Heart left ventricle (tissue), 16 donors: Measurements from ENCODE around the gene LCK. TPM values are rescaled to one million over a fixed set of nuclear protein-coding genes. Genes with fewer than 3 reads are reported as not detected.
A peak's percentile ranks its signal among the peaks of the same experiment; 100 is the strongest.

Source experiments
- ATAC-seq, 4 donors: fragments of 200-7000 bp; cut with Tn5 transposase; one replicate each; pipeline ENCODE4 v1.9.1; 2020 to 2022; ENCODE audit warnings: moderate library complexity in 4 of 4, mild to moderate bottlenecking in 3 of 4, moderate number of reproducible peaks in 1 of 4
- DNase-seq, 5 donors: peaks; one replicate each; pipeline ENCODE4 v3.0.0-alpha.2; 2020
- H3K27ac ChIP-seq, 12 donors: fragments of 200-600 bp; sonication (generic) in 4 of 12; one replicate each; pipeline versions ENCODE4 v1.5.0 to v1.8.0; 2016 to 2022; ENCODE audit warnings: mild to moderate bottlenecking in 2 of 12
- H3K27me3 ChIP-seq, 9 donors: fragments of 200-600 bp; sonication (generic) in 2 of 9; one replicate each; pipeline versions ENCODE4 v1.5.1 to v1.8.0; 2016 to 2022; ENCODE audit warnings: mild to moderate bottlenecking in 3 of 9
- H3K36me3 ChIP-seq, 9 donors: fragments of 200-600 bp; sonication (generic) in 2 of 9; one replicate each; pipeline versions ENCODE4 v1.5.0 to v1.8.0; 2018 to 2022; ENCODE audit warnings: mild to moderate bottlenecking in 2 of 9
- H3K4me1 ChIP-seq, 12 donors: fragments of 200-600 bp; sonication (generic) in 4 of 12; one replicate each; pipeline versions ENCODE4 v1.5.0 to v1.8.0; 2016 to 2022; ENCODE audit warnings: mild to moderate bottlenecking in 3 of 12
- H3K4me3 ChIP-seq, 12 donors: fragments of 200-600 bp; sonication (generic) in 4 of 12; one replicate each; pipeline versions ENCODE4 v1.5.0 to v1.8.0; 2017 to 2022; ENCODE audit warnings: mild to moderate bottlenecking in 9 of 12, moderate library complexity in 4 of 12
- H3K9me3 ChIP-seq, 12 donors: fragments of 200-600 bp; sonication (generic) in 4 of 12; one replicate each; pipeline versions ENCODE4 v1.5.0 to v1.8.0; 2016 to 2022; ENCODE audit warnings: mild to moderate bottlenecking in 1 of 12
- CTCF ChIP-seq, 12 donors: fragments of 200-600 bp; sonication (generic) in 4 of 12; IDR thresholded peaks; one replicate each; pipeline versions ENCODE4 v1.5.0 to v1.8.0; 2018 to 2022; ENCODE audit warnings: antibody characterized with exemption in 12 of 12, mild to moderate bottlenecking in 5 of 12
- POLR2A ChIP-seq, 2 donors: fragments of 450-650 bp; IDR thresholded peaks; one replicate each; pipeline ENCODE4 v1.6.1; 2017; ENCODE audit warnings: antibody characterized with exemption in 2 of 2, mild to moderate bottlenecking in 2 of 2, moderate library complexity in 2 of 2
- WGBS, 4 donors: extraction: QIAGEN DNeasy Blood & Tissue Kit in 2 of 4; methylation state at CpG; one replicate each; pipeline versions ENCODE4 v1.1.5 to v1.1.7; 2013 to 2018; 5-methylcytosine and 5-hydroxymethylcytosine counted together
- intact Hi-C, 10 donors: fragments of 100-400 bp; cut with DNase I; formaldehyde crosslinking; loops; one replicate each; pipeline versions ENCODE4 v1.11.1 to v1.14.2; 2022
- polyA plus RNA-seq, 2 donors: library from polyadenylated mRNA; stranded (reverse); fragments of 200-250 nt; gene quantifications; one replicate each; pipeline ENCODE4 v1.2.3, GENCODE V29; 2013
- total RNA-seq, 9 donors: library from RNA; depleted of rRNA in 2 of 9; stranded (reverse); fragments of >200 nt in 2 of 9; fragmentation: NEBNext Ultra II Directional in 3 of 9; extraction: Animal tissue kit (Norgen Biotek cat#: 25700) in 3 of 9; gene quantifications; one replicate each; pipeline versions ENCODE4 v1.1.0 to v1.2.4, GENCODE V29; 2016 to 2023
- donor health status: ischemic (EF 13 %, LVEDD 7.1; RV severe dilation, severe dysfunction).
- donor health status: healthy with polysubstance abuse.
- donor health status: DM: no; HTN: yes; CAD: no.
- donor health status: DM: no; HTN: no; CAD: no.
- donor health status: ischemic (EF 25% LVEDD 6.9; RV normal size, moderate dysfunction).
- donor health status: ischemic (EF 25% LVEDD 5.7; RV mildly dilated, moderate dysfunction).
- donor health status: healthy.
- donor health status: DM: yes; HTN: yes; CAD: no.
- donor health status: ischemic (EF 35%, LVEDD 5.7; RV mildly dilated, moderate dysfunction).
- donor health status: nonischemic (EF 11% LVEDD 7.7; RV severe dilation, severe dysfunction).
- donor health status: DM: yes; HTN: yes; CAD: no.
- donor health status: PGD.
- donor health status: ischemic (EF 29% LVEDD 5.4; RV normal size, mild dysfunction).
- donor health status: nonischemic (EF 23%, LVEDD 6.1; RV moderate dilation, normal function).

LCK gene
- total and polyA plus RNA-seq, 11 donors = 0.34 to 7.6 (median 0.49) TPM; not detected in 3

DNA sequence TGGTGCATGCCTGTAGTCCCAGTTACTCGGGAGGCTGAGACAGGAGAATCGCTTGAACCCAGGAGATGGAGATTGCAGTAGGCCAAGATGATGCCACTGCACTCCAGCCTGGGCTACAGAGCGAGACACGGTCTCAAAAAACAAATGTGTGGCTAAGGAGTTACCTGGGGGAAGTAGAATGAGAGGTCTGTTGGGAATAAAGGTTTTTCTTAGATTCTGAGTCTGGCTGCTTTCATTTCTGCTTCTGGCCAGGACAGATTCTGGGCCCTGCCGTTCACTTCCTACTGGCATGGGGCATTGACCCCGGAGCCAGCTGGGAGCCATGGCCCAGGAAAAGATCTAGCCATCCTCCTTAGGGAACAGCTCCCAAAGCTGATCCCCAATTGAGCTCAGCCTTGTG, 42.6 kb upstream of the LCK start:
- H3K4me3 ChIP-seq = no peak overlapping the region
- H3K27ac ChIP-seq = no peak overlapping the region
- DNase-seq (no peak), ATAC-seq (no peak)
- intact Hi-C loops = no loop called here
- H3K36me3 ChIP-seq = peaks cover 0 to 6% (median 0%) of the 10 kb centered on the region in 9 donors
- H3K27me3 ChIP-seq = no peaks in the 10 kb centered on the region
- no peak for TF ChIP-seq CTCF (IDR thresholded peaks at IDR 0.05)
- TF ChIP-seq POLR2A (IDR thresholded peaks at IDR 0.05) = no peak
- 86 to 94% (median 87%) methylated on average over 4 to 6 of the region's 6 CpGs for WGBS, 4 donors
- H3K4me1 ChIP-seq = peaks cover 0 to 25% (median 12%) of the 10 kb centered on the region in 12 donors
- H3K9me3 ChIP-seq = no peaks in the 10 kb centered on the region

DNA sequence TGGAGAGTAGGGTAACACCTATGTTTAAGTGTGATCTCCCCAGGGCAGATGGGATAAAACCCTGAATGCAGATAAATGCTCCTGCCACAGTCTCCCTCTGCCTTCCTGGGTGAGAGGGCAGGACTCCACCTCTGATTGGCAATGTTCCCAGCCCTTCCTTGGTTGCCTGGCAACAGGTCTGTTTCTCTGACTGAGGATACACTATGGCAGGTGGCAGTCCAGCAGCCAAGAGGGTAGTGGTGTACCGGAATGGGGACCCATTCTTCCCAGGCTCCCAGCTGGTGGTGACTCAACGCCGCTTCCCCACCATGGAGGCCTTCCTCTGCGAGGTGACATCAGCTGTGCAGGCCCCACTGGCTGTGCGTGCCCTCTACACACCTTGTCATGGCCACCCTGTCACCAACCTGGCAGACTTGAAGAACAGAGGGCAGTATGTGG, 42.2 kb upstream of the LCK start, which contains the start of gene DCDC2B:
TSS of gene DCDC2B (plus strand) at position 199 of the 438 bp plus-strand sequence. CDS start at position 204, 5 bp downstream.
- peak in 2 of 4 donors; percentile 5 to 9 for ATAC-seq
- peak in 4 of 5 donors; percentile 32 to 63 (median 47) for DNase-seq
- peaks cover 0 to 25% (median 12%) of the 10 kb centered on the region in 12 donors for H3K4me1 ChIP-seq
- intact Hi-C loops = no loop called here
- peaks cover 0 to 3% (median 1%) of the 10 kb centered on the region in 9 donors for H3K36me3 ChIP-seq
- 63 to 69% (median 67%) methylated on average over 5 of the region's 5 CpGs; no CpG with 5 or more reads in 1 of the 4 donors for WGBS, 4 donors
- H3K9me3 ChIP-seq = no peaks in the 10 kb centered on the region
- TF ChIP-seq CTCF (IDR thresholded peaks at IDR 0.05) (no peak), POLR2A (IDR thresholded peaks at IDR 0.05) (no peak)
- H3K27me3 ChIP-seq = no peaks in the 10 kb centered on the region
- H3K27ac ChIP-seq = no peak within 1 kb of the TSS
- no peak within 1 kb of the TSS for H3K4me3 ChIP-seq

- peak in 4 of 5 donors; percentile 46 to 54 (median 52) for DNase-seq
- H3K27ac ChIP-seq = peak overlapping the region in 6 of 12 donors; percentile 0 to 52 (median 16)
- peaks cover 0 to 65% (median 43%) of the 10 kb centered on the region in 9 donors for H3K36me3 ChIP-seq
- H3K27me3 ChIP-seq = no peaks in the 10 kb centered on the region
- whole genome bisulfite sequencing, 4 donors = 71 to 79% (median 74%) methylated on average over 10 of the region's 10 CpGs
- peak; percentile 28 to 84 (median 80) for ATAC-seq
- TF ChIP-seq POLR2A (IDR thresholded peaks at IDR 0.05) = no peak
- TF ChIP-seq CTCF (IDR thresholded peaks at IDR 0.05) = peak; percentile 64 to 83 (median 75)
- peaks cover 0 to 20% (median 2%) of the 10 kb centered on the region in 12 donors for H3K4me1 ChIP-seq
- no peak overlapping the region for H3K4me3 ChIP-seq
- H3K9me3 ChIP-seq = no peaks in the 10 kb centered on the region
- intact Hi-C loops = loop anchor here in 8 of 10 donors (2.0 to 10.0 kb wide), 8 partner anchors 81 to 197 kb away; partner anchors contain the start of gene BSDC1 (in 2 of the 8)
Observed at GRCh38 chr1:32215629-32216480, 35.2 kb upstream of the LCK start.

DNA sequence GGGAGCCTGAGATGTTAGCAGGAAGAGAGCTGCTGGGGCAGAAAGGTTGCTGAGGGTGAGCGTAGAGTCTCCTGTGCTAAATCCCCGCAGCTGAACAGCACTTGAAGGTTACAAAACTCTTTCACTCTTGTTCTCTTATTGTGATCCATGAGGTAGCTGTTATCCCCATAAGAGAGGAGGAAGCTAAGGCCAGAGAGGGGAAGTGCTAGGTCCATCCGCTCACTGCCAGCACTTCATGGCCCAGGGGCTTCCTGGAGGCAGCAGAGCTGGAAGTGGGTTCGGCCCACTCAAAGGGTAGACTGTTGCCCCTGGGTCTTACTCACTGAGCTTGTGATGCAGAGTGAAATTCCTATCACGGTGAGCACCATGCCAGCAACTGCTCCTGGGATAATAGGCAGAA, 34.5 kb upstream of the LCK start:
- WGBS, 4 donors = 83 to 92% (median 89%) methylated on average over 4 to 5 of the region's 5 CpGs
- DNase-seq (no peak), ATAC-seq (no peak)
- Histone ChIP-seq H3K36me3 (peaks cover 0 to 65% (median 43%) of the 10 kb centered on the region in 9 donors), H3K4me3 (no peak overlapping the region), H3K27me3 (no peaks in the 10 kb centered on the region), H3K4me1 (peaks cover 0 to 27% (median 8%) of the 10 kb centered on the region in 12 donors), H3K9me3 (no peaks in the 10 kb centered on the region), H3K27ac (peak overlapping the region in 1 of 12 donors; percentile 52)
- intact Hi-C loops = loop anchor here in 7 of 10 donors (2.0 to 10.0 kb wide), 7 partner anchors 81 to 196 kb away; partner anchors contain the start of gene BSDC1 (in 2 of the 7)
- TF ChIP-seq POLR2A (IDR thresholded peaks at IDR 0.05) = no peak
- TF ChIP-seq CTCF (IDR thresholded peaks at IDR 0.05) = no peak
